ENCODE measurements around the gene OSCAR. TPM values are rescaled to one million over a fixed set of nuclear protein-coding genes. Genes with fewer than 3 reads are reported as not detected.

OSCAR gene
- total and polyA plus RNA-seq, 9 donors, result 1.1 to 3.8 (median 1.7) TPM

GRCh38 chr19:54084410-54084809 is 16.2 kb downstream of the OSCAR start:
- DNase-seq, result no peak
- Histone ChIP-seq H3K9me3 (no peaks in the 10 kb centered on the region), H3K36me3 (no peaks in the 10 kb centered on the region), H3K4me3 (no peak overlapping the region), H3K27ac (no peak overlapping the region), H3K27me3 (no peaks in the 10 kb centered on the region), H3K4me1 (ENCODE audit: insufficient read depth) (no peaks in the 10 kb centered on the region)
- intact Hi-C loops (cut with DNase I), result no loop called here
- no peak for TF ChIP-seq CTCF (IDR thresholded peaks at IDR 0.05)
- no peak for TF ChIP-seq EP300 (IDR thresholded peaks at IDR 0.05)
- no peak for TF ChIP-seq POLR2A (IDR thresholded peaks at IDR 0.05)
- WGBS, 3 donors, result 76 to 87% (median 84%) methylated on average over 3 of the region's 3 CpGs

GRCh38 chr19:54081032-54081431 is 19.6 kb downstream of the OSCAR start, which contains the start of gene TARM1:
Gene TARM1, minus strand, starts transcription at chr19:54081365. Its CDS starts 25 bp downstream, at chr19:54081340.
- TF ChIP-seq POLR2A (IDR thresholded peaks at IDR 0.05), result no peak
- TF ChIP-seq CTCF (IDR thresholded peaks at IDR 0.05), result no peak
- no peak for TF ChIP-seq EP300 (IDR thresholded peaks at IDR 0.05)
- no peaks in the 10 kb centered on the region for H3K27me3 ChIP-seq
- intact Hi-C loops (cut with DNase I), result no loop called here

GRCh38 chr19:54077334-54077733 is 23.3 kb downstream of the OSCAR start:
- no peaks in the 10 kb centered on the region for H3K4me1 ChIP-seq (ENCODE audit: insufficient read depth)

More at GRCh38 chr19:54081032-54081431, 19.6 kb downstream of the OSCAR start, which contains the start of gene TARM1:
- no peaks in the 10 kb centered on the region for H3K4me1 ChIP-seq (ENCODE audit: insufficient read depth)
- H3K4me3 ChIP-seq, result no peak within 1 kb of the TSS
- DNase-seq, result no peak
- no peak within 1 kb of the TSS for H3K27ac ChIP-seq
- no peaks in the 10 kb centered on the region for H3K36me3 ChIP-seq
- H3K9me3 ChIP-seq, result no peaks in the 10 kb centered on the region
- 78 to 88% (median 80%) methylated on average over 7 of the region's 7 CpGs for WGBS, 3 donors

GRCh38 chr19:54074851-54075250 is 25.8 kb downstream of the OSCAR start:
- TF ChIP-seq POLR2A (IDR thresholded peaks at IDR 0.05) (no peak), EP300 (IDR thresholded peaks at IDR 0.05) (no peak), CTCF (IDR thresholded peaks at IDR 0.05) (no peak)
- WGBS, 3 donors, result 73 to 83% (median 75%) methylated on average over 9 of the region's 9 CpGs
- intact Hi-C loops (cut with DNase I), result loop anchor here in 1 of 4 donors (5.0 kb wide), 1 partner anchor 1487 kb away; no protein-coding TSS in a partner anchor
- no peak overlapping the region for H3K4me3 ChIP-seq
- no peaks in the 10 kb centered on the region for H3K27me3 ChIP-seq
- no peak overlapping the region for H3K27ac ChIP-seq
- no peaks in the 10 kb centered on the region for H3K4me1 ChIP-seq (ENCODE audit: insufficient read depth)
- DNase-seq, result no peak
- no peaks in the 10 kb centered on the region for H3K9me3 ChIP-seq
- H3K36me3 ChIP-seq, result no peaks in the 10 kb centered on the region

More at GRCh38 chr19:54077334-54077733, 23.3 kb downstream of the OSCAR start:
- Histone ChIP-seq H3K4me3 (no peak overlapping the region), H3K36me3 (no peaks in the 10 kb centered on the region), H3K9me3 (no peaks in the 10 kb centered on the region), H3K27ac (no peak overlapping the region), H3K27me3 (no peaks in the 10 kb centered on the region)
- intact Hi-C loops (cut with DNase I), result no loop called here
- DNase-seq, result no peak
- TF ChIP-seq POLR2A (IDR thresholded peaks at IDR 0.05) (no peak), EP300 (IDR thresholded peaks at IDR 0.05) (no peak), CTCF (IDR thresholded peaks at IDR 0.05) (no peak)
- WGBS, 3 donors, result 69 to 81% (median 70%) methylated on average over 5 of the region's 5 CpGs
